ENCODE measurements around the gene AOPEP. TPM values are rescaled to one million over a fixed set of nuclear protein-coding genes. Genes with fewer than 3 reads are reported as not detected.

AOPEP gene
- polyA plus RNA-seq, 1 donor from 2014 or later = 10.0 TPM

DNA sequence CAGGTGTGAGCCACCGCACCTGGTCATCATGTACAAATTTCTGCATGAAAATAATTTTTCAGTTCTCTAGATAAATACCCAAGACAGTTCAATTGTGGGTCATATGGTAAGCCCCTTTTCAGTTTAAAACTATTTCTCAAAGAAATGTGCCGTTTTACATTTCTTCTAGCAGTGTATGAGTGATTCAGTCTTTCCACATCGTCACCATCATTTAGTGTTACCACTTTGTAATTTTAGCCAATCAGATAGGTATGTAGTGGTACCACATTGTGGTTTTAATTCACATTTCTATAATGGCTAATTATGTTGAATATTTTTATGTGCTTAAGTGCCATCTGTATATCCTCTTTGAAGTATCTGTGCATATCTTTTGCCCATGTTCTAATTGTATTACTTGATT is 163.1 kb downstream of the AOPEP start:
- H3K79me2 ChIP-seq (replicated peaks; ENCODE audit: insufficient read depth, low read length) = no peaks in the 10 kb centered on the region
- no peak overlapping the region for H3K27ac ChIP-seq (ENCODE audit: low read length)
- H3F3A ChIP-seq (ENCODE audit: insufficient read depth, low read length, poor library complexity, severe bottlenecking) = no peaks in the 10 kb centered on the region
- H3K4me3 ChIP-seq (ENCODE audit: low read length) = no peak overlapping the region
- H3K9me3 ChIP-seq (ENCODE audit: low read length) = no peaks in the 10 kb centered on the region
- H4K20me1 ChIP-seq (ENCODE audit: insufficient read depth) = no peaks in the 10 kb centered on the region
- H2AFZ ChIP-seq (ENCODE audit: low read depth, low read length) = no peak overlapping the region
- H3K4me2 ChIP-seq (ENCODE audit: low read length) = no peak overlapping the region
- no peaks in the 10 kb centered on the region for H3K36me3 ChIP-seq (ENCODE audit: insufficient read depth, low read length)
- H3K27me3 ChIP-seq (ENCODE audit: insufficient read depth, low read depth, low read length) = no peaks in the 10 kb centered on the region
- no peak overlapping the region for H3K9ac ChIP-seq (ENCODE audit: low read length)
- H3K9me2 ChIP-seq (ENCODE audit: insufficient read depth, low read length) = no peaks in the 10 kb centered on the region
- TF ChIP-seq, protein P1, sequence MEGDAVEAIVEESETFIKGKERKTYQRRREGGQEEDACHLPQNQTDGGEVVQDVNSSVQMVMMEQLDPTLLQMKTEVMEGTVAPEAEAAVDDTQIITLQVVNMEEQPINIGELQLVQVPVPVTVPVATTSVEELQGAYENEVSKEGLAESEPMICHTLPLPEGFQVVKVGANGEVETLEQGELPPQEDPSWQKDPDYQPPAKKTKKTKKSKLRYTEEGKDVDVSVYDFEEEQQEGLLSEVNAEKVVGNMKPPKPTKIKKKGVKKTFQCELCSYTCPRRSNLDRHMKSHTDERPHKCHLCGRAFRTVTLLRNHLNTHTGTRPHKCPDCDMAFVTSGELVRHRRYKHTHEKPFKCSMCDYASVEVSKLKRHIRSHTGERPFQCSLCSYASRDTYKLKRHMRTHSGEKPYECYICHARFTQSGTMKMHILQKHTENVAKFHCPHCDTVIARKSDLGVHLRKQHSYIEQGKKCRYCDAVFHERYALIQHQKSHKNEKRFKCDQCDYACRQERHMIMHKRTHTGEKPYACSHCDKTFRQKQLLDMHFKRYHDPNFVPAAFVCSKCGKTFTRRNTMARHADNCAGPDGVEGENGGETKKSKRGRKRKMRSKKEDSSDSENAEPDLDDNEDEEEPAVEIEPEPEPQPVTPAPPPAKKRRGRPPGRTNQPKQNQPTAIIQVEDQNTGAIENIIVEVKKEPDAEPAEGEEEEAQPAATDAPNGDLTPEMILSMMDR (IDR thresholded peaks at IDR 0.05; ENCODE audit: poor library complexity, severe bottlenecking) = no peak
- TF ChIP-seq EZH2 (IDR thresholded peaks at IDR 0.05; ENCODE audit: borderline replicate concordance, insufficient read depth, low read length, poor library complexity, severe bottlenecking) = no peak
- TF ChIP-seq RAD21 (conservative IDR thresholded peaks at IDR 0.05) = no peak

DNA sequence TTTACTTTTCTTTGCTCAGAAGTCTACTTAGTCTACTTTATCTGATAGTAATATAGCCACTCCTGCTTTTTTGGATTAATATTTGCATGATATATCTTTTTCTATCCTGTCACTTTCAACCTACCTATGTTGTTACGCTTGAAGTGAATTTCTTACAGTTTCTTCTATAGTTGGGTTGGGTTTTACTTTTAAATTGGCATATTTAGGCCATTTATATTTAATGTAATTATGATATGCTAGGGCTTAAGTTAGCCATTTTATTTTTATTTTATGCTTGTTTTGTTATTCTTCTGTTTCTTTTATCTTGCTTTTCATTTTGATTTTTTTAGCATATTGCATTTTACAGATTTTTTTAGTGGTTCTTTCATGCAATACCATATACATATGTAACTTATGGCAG is 164.7 kb downstream of the AOPEP start:
- no peak overlapping the region for H3K4me2 ChIP-seq (ENCODE audit: low read length)
- H3K27ac ChIP-seq (ENCODE audit: low read length) = no peak overlapping the region
- no peak overlapping the region for H3K9ac ChIP-seq (ENCODE audit: low read length)
- H3K79me2 ChIP-seq (replicated peaks; ENCODE audit: insufficient read depth, low read length) = no peaks in the 10 kb centered on the region
- no peak for TF ChIP-seq TAF1 (IDR thresholded peaks at IDR 0.05; ENCODE audit: low read depth)
- no peaks in the 10 kb centered on the region for H4K20me1 ChIP-seq (ENCODE audit: insufficient read depth)
- no peak overlapping the region for H2AFZ ChIP-seq (ENCODE audit: low read depth, low read length)
- H3K36me3 ChIP-seq (ENCODE audit: insufficient read depth, low read length) = no peaks in the 10 kb centered on the region
- H3F3A ChIP-seq (ENCODE audit: insufficient read depth, low read length, poor library complexity, severe bottlenecking) = no peaks in the 10 kb centered on the region
- no peaks in the 10 kb centered on the region for H3K27me3 ChIP-seq (ENCODE audit: insufficient read depth, low read depth, low read length)
- H3K9me3 ChIP-seq (ENCODE audit: low read length) = no peaks in the 10 kb centered on the region
- H3K4me3 ChIP-seq (ENCODE audit: low read length) = no peak overlapping the region
- no peaks in the 10 kb centered on the region for H3K9me2 ChIP-seq (ENCODE audit: insufficient read depth, low read length)

DNA sequence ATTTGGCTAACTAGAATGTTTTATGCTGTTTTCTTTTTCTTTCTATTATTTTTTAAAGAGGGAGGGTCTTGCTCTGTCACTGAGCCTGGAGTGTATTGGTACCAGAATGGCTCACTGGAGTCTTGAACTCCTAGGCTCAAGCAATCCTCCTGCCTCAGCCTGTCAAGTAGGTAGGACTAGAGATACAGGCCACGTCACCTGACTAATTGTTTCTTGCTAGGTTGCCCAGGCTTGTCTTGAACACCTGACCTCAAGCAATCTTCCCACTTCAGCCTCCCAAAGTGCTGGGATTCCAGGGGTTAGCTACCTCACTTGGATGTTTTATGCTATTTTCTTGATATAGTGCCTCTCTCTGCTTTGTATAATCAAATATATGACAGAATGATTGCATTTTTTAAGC is 166.2 kb downstream of the AOPEP start:
- H3F3A ChIP-seq (ENCODE audit: insufficient read depth, low read length, poor library complexity, severe bottlenecking) = no peaks in the 10 kb centered on the region
- TF ChIP-seq MXI1 (conservative IDR thresholded peaks at IDR 0.05; ENCODE audit: poor library complexity, severe bottlenecking) = no peak
- no peak for TF ChIP-seq POLR2AphosphoS5 (IDR thresholded peaks at IDR 0.05)
- TF ChIP-seq EP300 (conservative IDR thresholded peaks at IDR 0.05; ENCODE audit: poor library complexity, severe bottlenecking) = no peak
- TF ChIP-seq, protein P1 (IDR thresholded peaks at IDR 0.05; ENCODE audit: poor library complexity, severe bottlenecking) = no peak
- TF ChIP-seq, protein P2, sequence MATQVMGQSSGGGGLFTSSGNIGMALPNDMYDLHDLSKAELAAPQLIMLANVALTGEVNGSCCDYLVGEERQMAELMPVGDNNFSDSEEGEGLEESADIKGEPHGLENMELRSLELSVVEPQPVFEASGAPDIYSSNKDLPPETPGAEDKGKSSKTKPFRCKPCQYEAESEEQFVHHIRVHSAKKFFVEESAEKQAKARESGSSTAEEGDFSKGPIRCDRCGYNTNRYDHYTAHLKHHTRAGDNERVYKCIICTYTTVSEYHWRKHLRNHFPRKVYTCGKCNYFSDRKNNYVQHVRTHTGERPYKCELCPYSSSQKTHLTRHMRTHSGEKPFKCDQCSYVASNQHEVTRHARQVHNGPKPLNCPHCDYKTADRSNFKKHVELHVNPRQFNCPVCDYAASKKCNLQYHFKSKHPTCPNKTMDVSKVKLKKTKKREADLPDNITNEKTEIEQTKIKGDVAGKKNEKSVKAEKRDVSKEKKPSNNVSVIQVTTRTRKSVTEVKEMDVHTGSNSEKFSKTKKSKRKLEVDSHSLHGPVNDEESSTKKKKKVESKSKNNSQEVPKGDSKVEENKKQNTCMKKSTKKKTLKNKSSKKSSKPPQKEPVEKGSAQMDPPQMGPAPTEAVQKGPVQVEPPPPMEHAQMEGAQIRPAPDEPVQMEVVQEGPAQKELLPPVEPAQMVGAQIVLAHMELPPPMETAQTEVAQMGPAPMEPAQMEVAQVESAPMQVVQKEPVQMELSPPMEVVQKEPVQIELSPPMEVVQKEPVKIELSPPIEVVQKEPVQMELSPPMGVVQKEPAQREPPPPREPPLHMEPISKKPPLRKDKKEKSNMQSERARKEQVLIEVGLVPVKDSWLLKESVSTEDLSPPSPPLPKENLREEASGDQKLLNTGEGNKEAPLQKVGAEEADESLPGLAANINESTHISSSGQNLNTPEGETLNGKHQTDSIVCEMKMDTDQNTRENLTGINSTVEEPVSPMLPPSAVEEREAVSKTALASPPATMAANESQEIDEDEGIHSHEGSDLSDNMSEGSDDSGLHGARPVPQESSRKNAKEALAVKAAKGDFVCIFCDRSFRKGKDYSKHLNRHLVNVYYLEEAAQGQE (IDR thresholded peaks at IDR 0.05; ENCODE audit: borderline replicate concordance) = no peak
- TF ChIP-seq EZH2 (IDR thresholded peaks at IDR 0.05; ENCODE audit: borderline replicate concordance, insufficient read depth, low read length, poor library complexity, severe bottlenecking) = no peak
- no peak for TF ChIP-seq TAF1 (IDR thresholded peaks at IDR 0.05; ENCODE audit: low read depth)
- no peak for TF ChIP-seq SMC3 (conservative IDR thresholded peaks at IDR 0.05; ENCODE audit: poor library complexity)
- TF ChIP-seq RAD21 (conservative IDR thresholded peaks at IDR 0.05) = no peak
- no peak overlapping the region for H3K27ac ChIP-seq (ENCODE audit: low read length)

More for the DNA sequence above, 166.2 kb downstream of the AOPEP start:
- no peaks in the 10 kb centered on the region for H3K9me2 ChIP-seq (ENCODE audit: insufficient read depth, low read length)
- H3K27me3 ChIP-seq (ENCODE audit: insufficient read depth, low read depth, low read length) = no peaks in the 10 kb centered on the region
- no peaks in the 10 kb centered on the region for H4K20me1 ChIP-seq (ENCODE audit: insufficient read depth)
- H3K36me3 ChIP-seq (ENCODE audit: insufficient read depth, low read length) = no peaks in the 10 kb centered on the region
- no peak overlapping the region for H3K9ac ChIP-seq (ENCODE audit: low read length)
- H3K9me3 ChIP-seq (ENCODE audit: low read length) = no peaks in the 10 kb centered on the region
- H3K79me2 ChIP-seq (replicated peaks; ENCODE audit: insufficient read depth, low read length) = no peaks in the 10 kb centered on the region
- no peak overlapping the region for H3K4me2 ChIP-seq (ENCODE audit: low read length)
- H2AFZ ChIP-seq (ENCODE audit: low read depth, low read length) = no peak overlapping the region
- no peak overlapping the region for H3K4me3 ChIP-seq (ENCODE audit: low read length)
